ENCODE results near the gene SCCPDH. TPM values are rescaled to one million over a fixed set of nuclear protein-coding genes. Genes with fewer than 3 reads are reported as not detected.
A peak's percentile ranks its signal among the peaks of the same experiment; 100 is the strongest.

SCCPDH gene
- total and polyA plus RNA-seq, 2 of the 13 experiments (the other 11 are each of a cell fraction or from before 2014, with no cell fraction given), result 36.7 to 62.3 TPM

DNA sequence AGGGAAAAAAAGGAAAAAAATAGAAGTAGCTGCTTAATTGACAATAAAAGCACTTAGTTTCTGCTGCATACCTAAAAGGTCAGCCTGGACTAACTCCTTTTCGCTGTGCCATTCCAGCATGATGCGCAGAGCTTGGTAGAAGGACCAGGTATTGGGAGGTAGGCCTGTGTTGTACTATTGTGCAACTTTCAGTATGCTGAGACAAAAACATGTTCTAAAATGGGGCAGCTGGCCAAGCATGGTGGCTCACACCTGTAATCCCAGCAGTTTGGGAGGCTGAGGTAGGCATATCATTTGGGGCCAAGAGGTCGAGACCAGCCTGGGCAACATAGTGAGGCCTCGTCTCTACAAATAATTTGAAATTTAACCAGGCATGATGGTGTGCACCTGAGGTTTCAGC is 15.0 kb upstream of the SCCPDH start (continued):
- no peak for TF ChIP-seq RARG (CRISPR knock-in tag; IDR thresholded peaks at IDR 0.05; ENCODE audit: low read depth)
- TF ChIP-seq, protein P1, sequence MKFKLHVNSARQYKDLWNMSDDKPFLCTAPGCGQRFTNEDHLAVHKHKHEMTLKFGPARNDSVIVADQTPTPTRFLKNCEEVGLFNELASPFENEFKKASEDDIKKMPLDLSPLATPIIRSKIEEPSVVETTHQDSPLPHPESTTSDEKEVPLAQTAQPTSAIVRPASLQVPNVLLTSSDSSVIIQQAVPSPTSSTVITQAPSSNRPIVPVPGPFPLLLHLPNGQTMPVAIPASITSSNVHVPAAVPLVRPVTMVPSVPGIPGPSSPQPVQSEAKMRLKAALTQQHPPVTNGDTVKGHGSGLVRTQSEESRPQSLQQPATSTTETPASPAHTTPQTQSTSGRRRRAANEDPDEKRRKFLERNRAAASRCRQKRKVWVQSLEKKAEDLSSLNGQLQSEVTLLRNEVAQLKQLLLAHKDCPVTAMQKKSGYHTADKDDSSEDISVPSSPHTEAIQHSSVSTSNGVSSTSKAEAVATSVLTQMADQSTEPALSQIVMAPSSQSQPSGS (CRISPR knock-in tag; IDR thresholded peaks at IDR 0.05), result no peak
- peak; percentile 87 for TF ChIP-seq ZNF460 (CRISPR knock-in tag; IDR thresholded peaks at IDR 0.05; ENCODE audit: borderline replicate concordance)
- TF ChIP-seq XBP1 (CRISPR knock-in tag; IDR thresholded peaks at IDR 0.05), result no peak
- TF ChIP-seq ZNF543 (CRISPR knock-in tag; IDR thresholded peaks at IDR 0.05), result 0 out of 2 replicates have a peak, but pooled peaks have one; percentile 12
- TF ChIP-seq, protein P2, sequence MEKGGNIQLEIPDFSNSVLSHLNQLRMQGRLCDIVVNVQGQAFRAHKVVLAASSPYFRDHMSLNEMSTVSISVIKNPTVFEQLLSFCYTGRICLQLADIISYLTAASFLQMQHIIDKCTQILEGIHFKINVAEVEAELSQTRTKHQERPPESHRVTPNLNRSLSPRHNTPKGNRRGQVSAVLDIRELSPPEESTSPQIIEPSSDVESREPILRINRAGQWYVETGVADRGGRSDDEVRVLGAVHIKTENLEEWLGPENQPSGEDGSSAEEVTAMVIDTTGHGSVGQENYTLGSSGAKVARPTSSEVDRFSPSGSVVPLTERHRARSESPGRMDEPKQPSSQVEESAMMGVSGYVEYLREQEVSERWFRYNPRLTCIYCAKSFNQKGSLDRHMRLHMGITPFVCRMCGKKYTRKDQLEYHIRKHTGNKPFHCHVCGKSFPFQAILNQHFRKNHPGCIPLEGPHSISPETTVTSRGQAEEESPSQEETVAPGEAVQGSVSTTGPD (CRISPR knock-in tag; IDR thresholded peaks at IDR 0.05), result no peak
- 0 out of 2 replicates have a peak, but pooled peaks have one; percentile 28 for TF ChIP-seq ZMYM4 (CRISPR knock-in tag; IDR thresholded peaks at IDR 0.05)
- no peak for TF ChIP-seq ZNF44 (CRISPR knock-in tag; IDR thresholded peaks at IDR 0.05)
- TF ChIP-seq ZNF17 (CRISPR knock-in tag; IDR thresholded peaks at IDR 0.05), result no peak
- TF ChIP-seq, protein P3, sequence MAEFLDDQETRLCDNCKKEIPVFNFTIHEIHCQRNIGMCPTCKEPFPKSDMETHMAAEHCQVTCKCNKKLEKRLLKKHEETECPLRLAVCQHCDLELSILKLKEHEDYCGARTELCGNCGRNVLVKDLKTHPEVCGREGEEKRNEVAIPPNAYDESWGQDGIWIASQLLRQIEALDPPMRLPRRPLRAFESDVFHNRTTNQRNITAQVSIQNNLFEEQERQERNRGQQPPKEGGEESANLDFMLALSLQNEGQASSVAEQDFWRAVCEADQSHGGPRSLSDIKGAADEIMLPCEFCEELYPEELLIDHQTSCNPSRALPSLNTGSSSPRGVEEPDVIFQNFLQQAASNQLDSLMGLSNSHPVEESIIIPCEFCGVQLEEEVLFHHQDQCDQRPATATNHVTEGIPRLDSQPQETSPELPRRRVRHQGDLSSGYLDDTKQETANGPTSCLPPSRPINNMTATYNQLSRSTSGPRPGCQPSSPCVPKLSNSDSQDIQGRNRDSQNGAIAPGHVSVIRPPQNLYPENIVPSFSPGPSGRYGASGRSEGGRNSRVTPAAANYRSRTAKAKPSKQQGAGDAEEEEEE (CRISPR knock-in tag; IDR thresholded peaks at IDR 0.05; ENCODE audit: borderline replicate concordance), result no peak
- TF ChIP-seq RELA (CRISPR knock-in tag; IDR thresholded peaks at IDR 0.05), result no peak
- no peak for TF ChIP-seq SETDB1 (CRISPR knock-in tag; IDR thresholded peaks at IDR 0.05; ENCODE audit: borderline replicate concordance)
- TF ChIP-seq, protein P4, sequence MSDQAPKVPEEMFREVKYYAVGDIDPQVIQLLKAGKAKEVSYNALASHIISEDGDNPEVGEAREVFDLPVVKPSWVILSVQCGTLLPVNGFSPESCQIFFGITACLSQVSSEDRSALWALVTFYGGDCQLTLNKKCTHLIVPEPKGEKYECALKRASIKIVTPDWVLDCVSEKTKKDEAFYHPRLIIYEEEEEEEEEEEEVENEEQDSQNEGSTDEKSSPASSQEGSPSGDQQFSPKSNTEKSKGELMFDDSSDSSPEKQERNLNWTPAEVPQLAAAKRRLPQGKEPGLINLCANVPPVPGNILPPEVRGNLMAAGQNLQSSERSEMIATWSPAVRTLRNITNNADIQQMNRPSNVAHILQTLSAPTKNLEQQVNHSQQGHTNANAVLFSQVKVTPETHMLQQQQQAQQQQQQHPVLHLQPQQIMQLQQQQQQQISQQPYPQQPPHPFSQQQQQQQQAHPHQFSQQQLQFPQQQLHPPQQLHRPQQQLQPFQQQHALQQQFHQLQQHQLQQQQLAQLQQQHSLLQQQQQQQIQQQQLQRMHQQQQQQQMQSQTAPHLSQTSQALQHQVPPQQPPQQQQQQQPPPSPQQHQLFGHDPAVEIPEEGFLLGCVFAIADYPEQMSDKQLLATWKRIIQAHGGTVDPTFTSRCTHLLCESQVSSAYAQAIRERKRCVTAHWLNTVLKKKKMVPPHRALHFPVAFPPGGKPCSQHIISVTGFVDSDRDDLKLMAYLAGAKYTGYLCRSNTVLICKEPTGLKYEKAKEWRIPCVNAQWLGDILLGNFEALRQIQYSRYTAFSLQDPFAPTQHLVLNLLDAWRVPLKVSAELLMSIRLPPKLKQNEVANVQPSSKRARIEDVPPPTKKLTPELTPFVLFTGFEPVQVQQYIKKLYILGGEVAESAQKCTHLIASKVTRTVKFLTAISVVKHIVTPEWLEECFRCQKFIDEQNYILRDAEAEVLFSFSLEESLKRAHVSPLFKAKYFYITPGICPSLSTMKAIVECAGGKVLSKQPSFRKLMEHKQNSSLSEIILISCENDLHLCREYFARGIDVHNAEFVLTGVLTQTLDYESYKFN (CRISPR knock-in tag; conservative IDR thresholded peaks at IDR 0.05), result no peak
- no peak for TF ChIP-seq JUN (CRISPR knock-in tag; IDR thresholded peaks at IDR 0.05)
- no peak for TF ChIP-seq ZC3H4 (CRISPR knock-in tag; IDR thresholded peaks at IDR 0.05; ENCODE audit: borderline replicate concordance)
- TF ChIP-seq ZNF644 (CRISPR knock-in tag; IDR thresholded peaks at IDR 0.05; ENCODE audit: low read depth), result 0 out of 2 replicates have a peak, but pooled peaks have one; percentile 53
- TF ChIP-seq, protein P5, sequence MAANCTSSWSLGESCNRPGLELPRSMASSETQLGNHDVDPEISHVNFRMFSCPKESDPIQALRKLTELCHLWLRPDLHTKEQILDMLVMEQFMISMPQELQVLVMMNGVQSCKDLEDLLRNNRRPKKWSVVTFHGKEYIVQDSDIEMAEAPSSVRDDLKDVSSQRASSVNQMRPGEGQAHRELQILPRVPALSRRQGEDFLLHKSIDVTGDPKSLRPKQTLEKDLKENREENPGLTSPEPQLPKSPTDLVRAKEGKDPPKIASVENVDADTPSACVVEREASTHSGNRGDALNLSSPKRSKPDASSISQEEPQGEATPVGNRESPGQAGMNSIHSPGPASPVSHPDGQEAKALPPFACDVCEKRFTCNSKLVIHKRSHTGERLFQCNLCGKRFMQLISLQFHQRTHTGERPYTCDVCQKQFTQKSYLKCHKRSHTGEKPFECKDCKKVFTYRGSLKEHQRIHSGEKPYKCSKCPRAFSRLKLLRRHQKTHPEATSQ (CRISPR knock-in tag; IDR thresholded peaks at IDR 0.05; ENCODE audit: borderline replicate concordance), result no peak
- no peak for TF ChIP-seq ZNF577 (CRISPR knock-in tag; IDR thresholded peaks at IDR 0.05; ENCODE audit: borderline replicate concordance, low read depth)
- TF ChIP-seq HNF4A (CRISPR knock-in tag; IDR thresholded peaks at IDR 0.05), result peak; percentile 43
- no peak for TF ChIP-seq CENPT (CRISPR knock-in tag; IDR thresholded peaks at IDR 0.05; ENCODE audit: low read depth)
- no peak for TF ChIP-seq POLR2AphosphoS5 (IDR thresholded peaks at IDR 0.05; ENCODE audit: low read depth, low read length)
- TF ChIP-seq HOXA3 (CRISPR knock-in tag; IDR thresholded peaks at IDR 0.05), result peak; percentile 43; the same call in 1 of the 2 replicates

Data from HepG2 (cell line).